DND-41 (cell line): ENCODE data around the gene COL15A1.

ENCODE experiments used
- ATAC-seq: fragments of 200-7000 bp; cut with Tn5 transposase; 3 replicates; pipeline ENCODE4 v1.9.1; 2021; ENCODE audit warnings: low read depth; ENCODE audit not compliant: insufficient read depth
- DNase-seq: peaks from one replicate; pipeline ENCODE4 v3.0.0-alpha.2; 2020
- H2AFZ ChIP-seq: 2 replicates; pipeline ENCODE4 v1.6.0; 2012; ENCODE audit warnings: low read depth, low read length
- H3K27ac ChIP-seq: 2 replicates; pipeline ENCODE4 v1.5.1; 2012; ENCODE audit warnings: low read length, inconsistent platforms
- H3K27me3 ChIP-seq: fragments of 200-600 bp; sonication (generic); 2 replicates; pipeline ENCODE4 v1.6.0; 2012; ENCODE audit warnings: low read length, mild to moderate bottlenecking, inconsistent platforms; ENCODE audit not compliant: insufficient read depth, poor library complexity
- H3K36me3 ChIP-seq: 2 replicates; pipeline ENCODE4 v1.5.1; 2012; ENCODE audit warnings: low read length, inconsistent platforms; ENCODE audit not compliant: insufficient read depth
- H3K4me1 ChIP-seq: 2 replicates; pipeline ENCODE4 v1.5.1; 2012; ENCODE audit warnings: mild to moderate bottlenecking, low read length; ENCODE audit not compliant: insufficient read depth
- H3K4me2 ChIP-seq: 2 replicates; pipeline ENCODE4 v1.6.0; 2012; ENCODE audit warnings: mild to moderate bottlenecking, moderate library complexity, low read length, inconsistent platforms; ENCODE audit not compliant: insufficient read depth
- H3K4me3 ChIP-seq, 2 experiments: fragments of 200-600 bp in 1 of 2; shearing (Covaris generic) in 1 of 2; 2 replicates each; pipeline ENCODE4 v1.5.1; 2012 to 2016; ENCODE audit warnings: inconsistent platforms in 2 of 2, low read length in 2 of 2, mild to moderate bottlenecking in 2 of 2, low read depth in 1 of 2, moderate library complexity in 1 of 2
- H3K79me2 ChIP-seq: 2 replicates; pipeline ENCODE4 v1.6.0; 2012; ENCODE audit warnings: low read length, inconsistent platforms; ENCODE audit not compliant: insufficient read depth
- H3K9ac ChIP-seq: 2 replicates; pipeline ENCODE4 v1.6.0; 2012; ENCODE audit warnings: low read depth, mild to moderate bottlenecking, inconsistent platforms, low read length, moderate library complexity
- H3K9me3 ChIP-seq: 2 replicates; pipeline ENCODE4 v1.5.1; 2012; ENCODE audit warnings: low read length, moderate library complexity, mild to moderate bottlenecking, inconsistent platforms; ENCODE audit not compliant: insufficient read depth, severe bottlenecking
- H4K20me1 ChIP-seq: 2 replicates; pipeline ENCODE4 v1.6.0; 2012; ENCODE audit warnings: low read length; ENCODE audit not compliant: insufficient read depth
- CTCF ChIP-seq: IDR thresholded peaks from 2 replicates; pipeline ENCODE4 v1.5.1; 2012; ENCODE audit warnings: borderline replicate concordance, low read length, moderate library complexity, mild to moderate bottlenecking; ENCODE audit not compliant: poor library complexity, severe bottlenecking; ENCODE audit errors: extremely low read depth
- EZH2 ChIP-seq: IDR thresholded peaks from 3 replicates; pipeline ENCODE4 v1.6.1; 2012; ENCODE audit warnings: borderline replicate concordance, low read depth, mild to moderate bottlenecking, moderate library complexity, low read length, inconsistent platforms; ENCODE audit not compliant: severe bottlenecking

COL15A1 gene

DNA sequence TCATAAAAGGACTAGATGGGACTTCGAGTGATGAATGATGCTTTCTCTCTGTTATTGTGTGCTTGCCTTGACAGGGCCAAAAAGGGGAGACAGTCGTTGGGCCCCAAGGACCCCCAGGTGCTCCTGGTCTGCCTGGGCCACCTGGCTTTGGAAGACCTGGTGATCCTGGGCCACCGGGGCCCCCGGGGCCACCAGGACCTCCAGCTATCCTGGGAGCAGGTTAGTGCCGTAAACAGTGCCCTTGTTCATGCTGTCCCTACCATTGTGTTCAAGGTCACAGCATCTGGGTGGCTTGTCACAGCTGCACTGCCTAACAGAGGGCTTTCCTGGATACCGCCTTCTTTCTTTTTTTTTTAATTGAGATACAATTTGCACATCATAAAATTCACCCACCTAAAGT, 112.5 kb downstream of the COL15A1 start:
- ATAC-seq = no peak
- Histone ChIP-seq H3K27ac (no peak overlapping the region), H3K4me2 (no peak overlapping the region), H4K20me1 (no peaks in the 10 kb centered on the region), H2AFZ (no peak overlapping the region), H3K4me3 (no peak overlapping the region), H3K4me1 (peaks cover 53% of the 10 kb centered on the region), H3K9ac (no peak overlapping the region), H3K27me3 (no peaks in the 10 kb centered on the region), H3K79me2 (no peaks in the 10 kb centered on the region), H3K9me3 (no peaks in the 10 kb centered on the region), H3K36me3 (no peaks in the 10 kb centered on the region)
- TF ChIP-seq CTCF (no peak), EZH2 (no peak)
- no peak for DNase-seq

DNA sequence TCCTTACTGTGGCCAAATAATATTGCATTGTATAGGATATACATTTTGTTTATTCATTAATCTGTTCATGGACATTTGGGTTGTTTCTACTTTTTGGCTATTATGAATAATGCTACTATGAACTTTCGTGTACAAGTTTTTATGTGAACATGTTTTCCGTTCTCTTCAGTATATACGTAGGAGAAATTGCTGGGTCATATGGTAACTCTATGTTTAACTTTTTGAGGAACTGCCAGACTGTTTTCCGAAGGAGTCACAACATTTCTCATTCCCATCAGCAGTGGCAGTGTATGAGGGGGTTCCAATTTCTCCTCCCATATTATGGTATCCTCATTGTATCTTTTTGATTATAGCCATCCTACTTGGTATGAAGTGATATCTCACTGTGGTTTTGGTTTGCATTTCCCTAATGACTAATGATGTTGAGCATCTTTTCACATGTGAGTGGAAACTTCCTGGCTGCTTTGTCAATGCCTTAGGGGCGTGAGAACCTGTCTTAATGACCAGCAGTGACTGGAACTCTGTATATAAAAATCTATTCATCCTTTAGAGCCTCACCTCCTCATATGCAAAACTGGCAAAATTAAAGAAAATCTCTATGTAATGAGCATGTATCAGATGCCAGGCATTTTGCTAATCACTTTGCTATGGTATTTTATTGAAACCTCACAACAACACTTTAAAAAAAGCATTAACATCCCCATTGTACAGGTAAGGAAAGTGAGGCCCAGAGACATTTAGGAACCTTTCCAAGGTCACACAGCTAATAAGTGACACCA, 113.4 kb downstream of the COL15A1 start:
- Histone ChIP-seq H3K9ac (0 out of 2 replicates have a peak overlapping the region, but pooled peaks have one; percentile 20), H3K4me2 (peak overlapping the region; percentile 60), H3K27ac (peak overlapping the region; percentile 90)

GRCh38 chr9:99057665-99058625, 114.2 kb downstream of the COL15A1 start:
- ATAC-seq (peak; percentile 86), DNase-seq (peak; percentile 90)
- no peak overlapping the region for H2AFZ ChIP-seq
- H3K9me3 ChIP-seq = no peaks in the 10 kb centered on the region
- peaks cover 50% of the 10 kb centered on the region for H3K4me1 ChIP-seq
- H3K27me3 ChIP-seq = no peaks in the 10 kb centered on the region
- H3K4me2 ChIP-seq = peak overlapping the region; percentile 60
- peak overlapping the region in 1 of 2 experiments; percentile 39; a peak in 2 of 4 replicates for H3K4me3 ChIP-seq
- H3K36me3 ChIP-seq = no peaks in the 10 kb centered on the region
- peak overlapping the region; percentile 33 for H3K9ac ChIP-seq
- TF ChIP-seq CTCF (no peak), EZH2 (no peak)
- peak overlapping the region; percentile 90 for H3K27ac ChIP-seq
- no peaks in the 10 kb centered on the region for H4K20me1 ChIP-seq
- H3K79me2 ChIP-seq = no peaks in the 10 kb centered on the region

More for the DNA sequence above, 113.4 kb downstream of the COL15A1 start:
- Histone ChIP-seq H3K36me3 (no peaks in the 10 kb centered on the region), H3K9me3 (no peaks in the 10 kb centered on the region), H3K4me1 (peaks cover 53% of the 10 kb centered on the region), H3K79me2 (no peaks in the 10 kb centered on the region), H2AFZ (no peak overlapping the region), H3K27me3 (no peaks in the 10 kb centered on the region), H4K20me1 (no peaks in the 10 kb centered on the region), H3K4me3 (peak overlapping the region in 1 of 2 experiments; percentile 25; a peak in 2 of 4 replicates)
- ATAC-seq (no peak), DNase-seq (no peak)
- no peak for TF ChIP-seq CTCF
